ENCODE data around the gene JMJD4. TPM values are rescaled to one million over a fixed set of nuclear protein-coding genes. Genes with fewer than 3 reads are reported as not detected.

JMJD4 gene
- total and polyA plus RNA-seq, 2 of the 4 experiments (the other 2 are of a cell fraction) = 24.6 to 28.5 TPM

DNA sequence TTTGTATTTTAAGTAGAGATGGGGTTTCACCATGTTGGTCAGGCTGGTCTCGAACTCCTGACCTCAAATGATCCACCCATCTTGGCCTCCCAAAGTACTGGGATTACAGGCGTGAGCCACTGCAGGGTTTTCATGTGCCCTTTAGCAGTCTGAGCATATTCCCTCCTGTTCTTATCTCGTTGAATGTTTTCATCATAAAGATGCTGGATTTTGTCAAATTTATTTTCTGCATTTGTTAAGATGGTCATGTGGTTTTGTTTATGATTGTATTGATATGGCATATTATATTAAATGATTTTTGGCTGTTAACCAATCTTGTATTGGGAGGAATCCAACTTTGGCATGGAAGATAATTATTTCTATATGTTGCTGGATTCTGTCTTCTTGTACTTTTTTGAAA lies 8.8 kb downstream of the JMJD4 start:
- H3K18ac ChIP-seq (ENCODE audit: low read depth, low read length) = no peak overlapping the region
- H3K4me2 ChIP-seq (ENCODE audit: low read depth, low read length) = no peak overlapping the region
- no peak overlapping the region for H2BK15ac ChIP-seq (ENCODE audit: low read depth, low read length)
- no peaks in the 10 kb centered on the region for H3K27me3 ChIP-seq (ENCODE audit: control insufficient read depth, insufficient read depth, low read length)
- ChIA-PET POLR2A (ENCODE audit: unreplicated experiment) (no interaction called here), CTCF (no interaction called here)
- intact Hi-C loops (cut with micrococcal nuclease) = loop anchor here (5.0 kb wide), 1 partner anchor 164 kb away; the partner anchor contains the start of gene ZNF678
- H4K8ac ChIP-seq (ENCODE audit: low read depth in 2 of 2, low read length in 2 of 2) = no peak overlapping the region
- H3K27ac ChIP-seq (ENCODE audit: insufficient read depth, low read length) = no peak overlapping the region
- dilution Hi-C loops (cut with HindIII; ENCODE audit: low sequenced_read_pairs, unreplicated experiment) = no loop called here
- TF ChIP-seq RFX5 (IDR thresholded peaks at IDR 0.05; ENCODE audit: low read depth, low read length) (no peak), CHD1 (IDR thresholded peaks at IDR 0.05; ENCODE audit: low read depth, low read length) (no peak), RAD21 (IDR thresholded peaks at IDR 0.05; ENCODE audit: low read length) (no peak), SMC3 (IDR thresholded peaks at IDR 0.05; ENCODE audit: low read depth, low read length) (no peak), MXI1 (IDR thresholded peaks at IDR 0.05; ENCODE audit: borderline replicate concordance, low read depth, low read length) (no peak), CEBPB (IDR thresholded peaks at IDR 0.05; ENCODE audit: low read depth, low read length) (no peak), FOS (IDR thresholded peaks at IDR 0.05; ENCODE audit: low read depth, low read length) (no peak), MAZ (IDR thresholded peaks at IDR 0.05; ENCODE audit: borderline replicate concordance, low read depth, low read length) (no peak), NFE2L2 (IDR thresholded peaks at IDR 0.05; ENCODE audit: low read depth, low read length) (no peak), BHLHE40 (IDR thresholded peaks at IDR 0.05; ENCODE audit: low read depth, low read length) (no peak), POLR2A (IDR thresholded peaks at IDR 0.05; ENCODE audit: low read depth, low read length) (no peak), MAFK (IDR thresholded peaks at IDR 0.05; ENCODE audit: low read depth, low read length) (no peak), RCOR1 (IDR thresholded peaks at IDR 0.05; ENCODE audit: insufficient replicate concordance, low read length) (no peak)
- TF ChIP-seq, protein P1, sequence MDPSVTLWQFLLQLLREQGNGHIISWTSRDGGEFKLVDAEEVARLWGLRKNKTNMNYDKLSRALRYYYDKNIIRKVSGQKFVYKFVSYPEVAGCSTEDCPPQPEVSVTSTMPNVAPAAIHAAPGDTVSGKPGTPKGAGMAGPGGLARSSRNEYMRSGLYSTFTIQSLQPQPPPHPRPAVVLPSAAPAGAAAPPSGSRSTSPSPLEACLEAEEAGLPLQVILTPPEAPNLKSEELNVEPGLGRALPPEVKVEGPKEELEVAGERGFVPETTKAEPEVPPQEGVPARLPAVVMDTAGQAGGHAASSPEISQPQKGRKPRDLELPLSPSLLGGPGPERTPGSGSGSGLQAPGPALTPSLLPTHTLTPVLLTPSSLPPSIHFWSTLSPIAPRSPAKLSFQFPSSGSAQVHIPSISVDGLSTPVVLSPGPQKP (IDR thresholded peaks at IDR 0.05; ENCODE audit: borderline replicate concordance, low read depth, low read length) = no peak
- TF ChIP-seq, protein P2, sequence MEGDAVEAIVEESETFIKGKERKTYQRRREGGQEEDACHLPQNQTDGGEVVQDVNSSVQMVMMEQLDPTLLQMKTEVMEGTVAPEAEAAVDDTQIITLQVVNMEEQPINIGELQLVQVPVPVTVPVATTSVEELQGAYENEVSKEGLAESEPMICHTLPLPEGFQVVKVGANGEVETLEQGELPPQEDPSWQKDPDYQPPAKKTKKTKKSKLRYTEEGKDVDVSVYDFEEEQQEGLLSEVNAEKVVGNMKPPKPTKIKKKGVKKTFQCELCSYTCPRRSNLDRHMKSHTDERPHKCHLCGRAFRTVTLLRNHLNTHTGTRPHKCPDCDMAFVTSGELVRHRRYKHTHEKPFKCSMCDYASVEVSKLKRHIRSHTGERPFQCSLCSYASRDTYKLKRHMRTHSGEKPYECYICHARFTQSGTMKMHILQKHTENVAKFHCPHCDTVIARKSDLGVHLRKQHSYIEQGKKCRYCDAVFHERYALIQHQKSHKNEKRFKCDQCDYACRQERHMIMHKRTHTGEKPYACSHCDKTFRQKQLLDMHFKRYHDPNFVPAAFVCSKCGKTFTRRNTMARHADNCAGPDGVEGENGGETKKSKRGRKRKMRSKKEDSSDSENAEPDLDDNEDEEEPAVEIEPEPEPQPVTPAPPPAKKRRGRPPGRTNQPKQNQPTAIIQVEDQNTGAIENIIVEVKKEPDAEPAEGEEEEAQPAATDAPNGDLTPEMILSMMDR (conservative IDR thresholded peaks at IDR 0.05; ENCODE audit: low read depth, low read length) = no peak
- TF ChIP-seq, protein P3, sequence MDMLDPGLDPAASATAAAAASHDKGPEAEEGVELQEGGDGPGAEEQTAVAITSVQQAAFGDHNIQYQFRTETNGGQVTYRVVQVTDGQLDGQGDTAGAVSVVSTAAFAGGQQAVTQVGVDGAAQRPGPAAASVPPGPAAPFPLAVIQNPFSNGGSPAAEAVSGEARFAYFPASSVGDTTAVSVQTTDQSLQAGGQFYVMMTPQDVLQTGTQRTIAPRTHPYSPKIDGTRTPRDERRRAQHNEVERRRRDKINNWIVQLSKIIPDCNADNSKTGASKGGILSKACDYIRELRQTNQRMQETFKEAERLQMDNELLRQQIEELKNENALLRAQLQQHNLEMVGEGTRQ (IDR thresholded peaks at IDR 0.05; ENCODE audit: low read depth, low read length) = no peak
- DNase-seq (no peak), ATAC-seq (ENCODE audit: low read depth) (no peak)
- no peak overlapping the region for H2AK5ac ChIP-seq (ENCODE audit: low read depth, low read length)
- in situ Hi-C loops (cut with MboI; ENCODE audit: low sequenced_read_pairs) = no loop called here
- no peak overlapping the region for H2BK120ac ChIP-seq (ENCODE audit: low read depth, low read length)
- H3K36me3 ChIP-seq (ENCODE audit: control insufficient read depth, insufficient read depth, low read length) = peaks cover 2% of the 10 kb centered on the region; the same call in 1 of the 2 replicates
- H2AK9ac ChIP-seq (replicated peaks; ENCODE audit: low read depth, low read length, poor library complexity) = no peak overlapping the region
- WGBS, 2 experiments (ENCODE audit: extremely low coverage in 2 of 2, insufficient read length in 1 of 2) = no CpG with 5 or more reads among the region's 3 CpGs
- H3K9ac ChIP-seq (ENCODE audit: low read depth, low read length) = no peak overlapping the region
- no peak overlapping the region for H3K4me3 ChIP-seq (ENCODE audit: insufficient read depth, low read depth, low read length)
- no peak overlapping the region for H3K4ac ChIP-seq (ENCODE audit: low read depth, low read length)
- no TSS peak for BruUV-seq (replicated peaks)
- no peak overlapping the region for H3K56ac ChIP-seq (ENCODE audit: extremely low read depth, insufficient read depth, low read length)
- no peak overlapping the region for H3K14ac ChIP-seq (replicated peaks; ENCODE audit: low read depth, low read length)
- H2BK20ac ChIP-seq (ENCODE audit: low read depth, low read length) = no peak overlapping the region
- H4K91ac ChIP-seq (ENCODE audit: insufficient read depth, low read depth, low read length) = no peak overlapping the region
- H3K9me1 ChIP-seq (ENCODE audit: insufficient read depth, low read length) = no peaks in the 10 kb centered on the region; the same call in 1 of the 2 replicates
- no peak overlapping the region for H2AFZ ChIP-seq (replicated peaks; ENCODE audit: low read length, poor library complexity)
- peaks cover 6% of the 10 kb centered on the region for H3K9me3 ChIP-seq (ENCODE audit: control insufficient read depth, insufficient read depth, low read length)
- H3K4me1 ChIP-seq (ENCODE audit: control insufficient read depth, insufficient read depth, low read length) = no peaks in the 10 kb centered on the region; the same call in 1 of the 2 replicates
- no peak overlapping the region for H4K5ac ChIP-seq (ENCODE audit: low read depth, low read length)
- H2BK5ac ChIP-seq (ENCODE audit: low read depth, low read length, poor library complexity, severe bottlenecking) = no peak overlapping the region
- peaks cover 0 to 4% of the 10 kb centered on the region in 2 experiments; a peak in 1 of 4 replicates for H3K79me1 ChIP-seq (ENCODE audit: low read depth in 1 of 2, low read length in 2 of 2)
- peaks cover 18% of the 10 kb centered on the region for H4K20me1 ChIP-seq (ENCODE audit: insufficient read depth, low read length)
- no peak overlapping the region for H3K23ac ChIP-seq (ENCODE audit: low read depth, low read length)
